ENCODE results near the gene RRAS2. TPM values are rescaled to one million over a fixed set of nuclear protein-coding genes. Genes with fewer than 3 reads are reported as not detected.

The RRAS2 gene
- total and polyA plus RNA-seq, 2 of the 4 experiments (the other 2 are of a cell fraction): 85.5 to 106 TPM

DNA sequence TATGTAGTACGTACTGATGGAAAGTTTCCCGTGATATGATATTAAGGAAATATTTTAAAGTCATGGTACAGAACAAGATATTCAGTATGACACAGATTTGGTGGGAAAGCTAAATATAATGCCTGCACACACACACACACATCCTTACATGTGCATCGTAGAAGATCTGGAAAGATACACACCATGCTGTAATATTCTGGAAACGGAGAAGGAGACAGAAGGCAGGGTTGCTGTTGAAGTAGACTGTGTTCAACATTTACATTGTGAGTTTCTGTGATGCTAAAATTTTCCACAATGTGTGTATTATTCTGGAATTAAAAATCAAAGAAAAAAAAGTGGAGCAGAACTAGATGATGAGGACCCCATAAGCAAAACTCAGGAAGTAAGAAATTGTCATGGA lies 118.0 kb downstream of the RRAS2 start:
- H3K36me3 ChIP-seq (ENCODE audit: control insufficient read depth, insufficient read depth, low read length): no peaks in the 10 kb centered on the region
- H2BK20ac ChIP-seq (ENCODE audit: low read depth, low read length): no peak overlapping the region
- H3K79me1 ChIP-seq (ENCODE audit: low read depth in 1 of 2, low read length in 2 of 2): no peaks in the 10 kb centered on the region
- ChIA-PET POLR2A (ENCODE audit: unreplicated experiment) (no interaction called here), CTCF (no interaction called here)
- no peaks in the 10 kb centered on the region for H4K20me1 ChIP-seq (ENCODE audit: insufficient read depth, low read length)
- dilution Hi-C loops (cut with HindIII; ENCODE audit: low sequenced_read_pairs, unreplicated experiment) (no loop called here), in situ Hi-C loops (cut with MboI; ENCODE audit: low sequenced_read_pairs) (loop anchor here (10.0 kb wide), 1 partner anchor 466 kb away; no protein-coding TSS in a partner anchor), intact Hi-C loops (cut with micrococcal nuclease) (no loop called here)
- no TSS peak for BruUV-seq (replicated peaks)
- H3K4ac ChIP-seq (ENCODE audit: low read depth, low read length): no peak overlapping the region
- no peak overlapping the region for H2BK5ac ChIP-seq (ENCODE audit: low read depth, low read length, poor library complexity, severe bottlenecking)
- TF ChIP-seq FOS (IDR thresholded peaks at IDR 0.05; ENCODE audit: low read depth, low read length) (no peak), MAFK (IDR thresholded peaks at IDR 0.05; ENCODE audit: low read depth, low read length) (no peak), RCOR1 (IDR thresholded peaks at IDR 0.05; ENCODE audit: insufficient replicate concordance, low read length) (no peak), CHD1 (IDR thresholded peaks at IDR 0.05; ENCODE audit: low read depth, low read length) (no peak), MAZ (IDR thresholded peaks at IDR 0.05; ENCODE audit: borderline replicate concordance, low read depth, low read length) (no peak), ELK1 (IDR thresholded peaks at IDR 0.05; ENCODE audit: borderline replicate concordance, low read depth, low read length) (no peak), SMC3 (IDR thresholded peaks at IDR 0.05; ENCODE audit: low read depth, low read length) (no peak), RAD21 (IDR thresholded peaks at IDR 0.05; ENCODE audit: low read length) (no peak)
- TF ChIP-seq, protein P1, sequence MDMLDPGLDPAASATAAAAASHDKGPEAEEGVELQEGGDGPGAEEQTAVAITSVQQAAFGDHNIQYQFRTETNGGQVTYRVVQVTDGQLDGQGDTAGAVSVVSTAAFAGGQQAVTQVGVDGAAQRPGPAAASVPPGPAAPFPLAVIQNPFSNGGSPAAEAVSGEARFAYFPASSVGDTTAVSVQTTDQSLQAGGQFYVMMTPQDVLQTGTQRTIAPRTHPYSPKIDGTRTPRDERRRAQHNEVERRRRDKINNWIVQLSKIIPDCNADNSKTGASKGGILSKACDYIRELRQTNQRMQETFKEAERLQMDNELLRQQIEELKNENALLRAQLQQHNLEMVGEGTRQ (IDR thresholded peaks at IDR 0.05; ENCODE audit: low read depth, low read length): no peak
- no peaks in the 10 kb centered on the region for H3K4me1 ChIP-seq (ENCODE audit: control insufficient read depth, insufficient read depth, low read length)
- no peak overlapping the region for H2AK9ac ChIP-seq (replicated peaks; ENCODE audit: low read depth, low read length, poor library complexity)
- H3K14ac ChIP-seq (replicated peaks; ENCODE audit: low read depth, low read length): no peak overlapping the region
- no peak overlapping the region for H2AFZ ChIP-seq (replicated peaks; ENCODE audit: low read length, poor library complexity)
- ATAC-seq (ENCODE audit: low read depth) (no peak), DNase-seq (no peak)
- peaks cover 31% of the 10 kb centered on the region for H3K27me3 ChIP-seq (ENCODE audit: control insufficient read depth, insufficient read depth, low read length)
- no peak overlapping the region for H2AK5ac ChIP-seq (ENCODE audit: low read depth, low read length)
- H3K9ac ChIP-seq (ENCODE audit: low read depth, low read length): no peak overlapping the region
- H3K56ac ChIP-seq (ENCODE audit: extremely low read depth, insufficient read depth, low read length): no peak overlapping the region
- no peak overlapping the region for H3K4me3 ChIP-seq (ENCODE audit: insufficient read depth, low read depth, low read length)
- no peak overlapping the region for H4K8ac ChIP-seq (ENCODE audit: low read depth in 2 of 2, low read length in 2 of 2)
- H3K18ac ChIP-seq (ENCODE audit: low read depth, low read length): no peak overlapping the region
- no peak overlapping the region for H2BK15ac ChIP-seq (ENCODE audit: low read depth, low read length)
- no peak overlapping the region for H4K91ac ChIP-seq (ENCODE audit: insufficient read depth, low read depth, low read length)
- no peak overlapping the region for H3K27ac ChIP-seq (ENCODE audit: insufficient read depth, low read length)
- H3K9me1 ChIP-seq (ENCODE audit: insufficient read depth, low read length): no peaks in the 10 kb centered on the region
- no peak overlapping the region for H4K5ac ChIP-seq (ENCODE audit: low read depth, low read length)
- WGBS, 2 experiments (ENCODE audit: extremely low coverage in 2 of 2, insufficient read length in 1 of 2): no CpG with 5 or more reads among the region's 4 CpGs
- no peak overlapping the region for H3K4me2 ChIP-seq (ENCODE audit: low read depth, low read length)
- no peak overlapping the region for H3K23ac ChIP-seq (ENCODE audit: low read depth, low read length)
- H2BK120ac ChIP-seq (ENCODE audit: low read depth, low read length): no peak overlapping the region
- H3K9me3 ChIP-seq (ENCODE audit: control insufficient read depth, insufficient read depth, low read length): no peaks in the 10 kb centered on the region
